GM12878 (cell line): ENCODE data around the gene MSI2. TPM values are rescaled to one million over a fixed set of nuclear protein-coding genes. Genes with fewer than 3 reads are reported as not detected.

Experiments used
- ATAC-seq: fragments of 200-7000 bp; cut with Tn5 transposase; 3 replicates; pipeline ENCODE4 v1.9.1; 2020; ENCODE audit warnings: mild to moderate bottlenecking, moderate library complexity
- BruUV-seq: library from RNA; stranded (reverse); fragments of 400-500 nt; replicated peaks from 2 replicates; lab custom pipeline; 2021; lab: Mats Ljungman, UMichigan
- CTCF ChIA-PET: fragments of 300-600 bp; sonication (Branson Sonifier 250); formaldehyde crosslinking; extraction: SDS; loops from one replicate; lab custom pipeline; 2021; ENCODE audit warnings: inconsistent platforms; lab: Yijun Ruan, JAX
- POLR2A ChIA-PET: fragments of 350-600 bp; formaldehyde crosslinking; extraction: SDS; loops from one replicate; lab custom pipeline; 2021; ENCODE audit warnings: inconsistent platforms; lab: Charles Lee
- RAD21 ChIA-PET: fragments of 300-600 bp; sonication (Branson Sonifier 250); formaldehyde crosslinking; loops from one replicate; lab custom pipeline; 2023; ENCODE audit warnings: antibody characterized with exemption; ENCODE audit not compliant: unreplicated experiment; lab: Charles Lee
- SMC1A ChIA-PET: fragments of 300-600 bp; sonication (Branson Sonifier 250); formaldehyde crosslinking; loops from one replicate; lab custom pipeline; 2023; ENCODE audit not compliant: unreplicated experiment, uncharacterized antibody; lab: Charles Lee
- DNase-seq: peaks from one replicate; pipeline ENCODE4 v3.0.0-alpha.2; 2011; ENCODE audit warnings: low read depth, low spot score
- FAIRE-seq: peaks from 3 replicates; lab custom pipeline; 2011; peaks lifted over from hg19 to GRCh38; lab: Jason Lieb, UNC
- H2AFZ ChIP-seq: 2 replicates; pipeline ENCODE4 v1.6.0; 2011; ENCODE audit warnings: low read depth, low read length, control low read depth; ENCODE audit not compliant: control insufficient read depth
- H3K27ac ChIP-seq: 2 replicates; pipeline ENCODE4 v1.5.1; 2011; ENCODE audit warnings: control low read depth; ENCODE audit not compliant: control insufficient read depth, insufficient read depth
- H3K27me3 ChIP-seq, 2 experiments: replicated peaks in 1 of 2; 2 replicates each; pipeline versions ENCODE4 v1.6.0 to v1.6.1; 2011; ENCODE audit warnings: low read length in 1 of 2; ENCODE audit not compliant: control insufficient read depth in 2 of 2, insufficient read depth in 2 of 2
- H3K36me3 ChIP-seq, 2 experiments: 2 replicates each; pipeline ENCODE4 v1.5.1; 2011; ENCODE audit warnings: low read length in 1 of 2; ENCODE audit not compliant: control insufficient read depth in 2 of 2, insufficient read depth in 2 of 2
- H3K4me1 ChIP-seq: 2 replicates; pipeline ENCODE4 v1.6.1; 2011; ENCODE audit warnings: mild to moderate bottlenecking, low read length, moderate library complexity, mixed read lengths; ENCODE audit not compliant: control insufficient read depth, insufficient read depth
- H3K4me2 ChIP-seq: 2 replicates; pipeline ENCODE4 v1.6.0; 2011; ENCODE audit warnings: control low read depth; ENCODE audit not compliant: control insufficient read depth, insufficient read depth
- H3K4me3 ChIP-seq: fragments of 200-600 bp; sonication (generic); 2 replicates; pipeline ENCODE4 v1.5.1; 2016
- H3K79me2 ChIP-seq: 2 replicates; pipeline ENCODE4 v1.6.0; 2011; ENCODE audit warnings: low read length; ENCODE audit not compliant: control insufficient read depth, insufficient read depth
- H3K9ac ChIP-seq: 2 replicates; pipeline ENCODE4 v1.8.0; 2011; ENCODE audit warnings: low read length, control low read depth, mixed read lengths; ENCODE audit not compliant: control insufficient read depth, insufficient read depth
- H3K9me3 ChIP-seq: replicated peaks from 3 replicates; pipeline ENCODE4 v1.5.1; 2011; ENCODE audit warnings: mild to moderate bottlenecking, low read length; ENCODE audit not compliant: control insufficient read depth, insufficient read depth
- H4K20me1 ChIP-seq: 2 replicates; pipeline ENCODE4 v1.6.0; 2011; ENCODE audit not compliant: control insufficient read depth, insufficient read depth
- BCLAF1 ChIP-seq: fragments of 450-650 bp; IDR thresholded peaks from 2 replicates; pipeline ENCODE4 v1.6.1; 2017; ENCODE audit warnings: antibody characterized with exemption, mild to moderate bottlenecking, moderate library complexity
- CBFB ChIP-seq: IDR thresholded peaks from 2 replicates; pipeline ENCODE4 v1.6.1; 2016; ENCODE audit warnings: antibody characterized with exemption, low read depth
- E4F1 ChIP-seq: fragments of 450-650 bp; IDR thresholded peaks from 2 replicates; pipeline ENCODE4 v1.6.1; 2018; ENCODE audit warnings: borderline replicate concordance, mild to moderate bottlenecking; ENCODE audit not compliant: partially characterized antibody
- GATAD2B ChIP-seq: fragments of 450-650 bp; conservative IDR thresholded peaks from 2 replicates; pipeline ENCODE4 v1.6.1; 2017; ENCODE audit warnings: low read depth, mild to moderate bottlenecking, moderate library complexity
- MLLT1 ChIP-seq: fragments of 450-650 bp; IDR thresholded peaks from 2 replicates; pipeline ENCODE4 v1.6.1; 2016; ENCODE audit warnings: mild to moderate bottlenecking
- NKRF ChIP-seq: fragments of 450-650 bp; conservative IDR thresholded peaks from 2 replicates; pipeline ENCODE4 v1.6.1; 2017; ENCODE audit warnings: mild to moderate bottlenecking, moderate library complexity
- NRF1 ChIP-seq: conservative IDR thresholded peaks from 2 replicates; pipeline ENCODE4 v1.6.1; 2011; ENCODE audit warnings: mild to moderate bottlenecking, low read depth, low read length, improper control_type of control experiment
- ZBTB11 ChIP-seq: fragments of 450-650 bp; formaldehyde crosslinking; IDR thresholded peaks from 2 replicates; pipeline ENCODE4 v1.5.0; 2022; ENCODE audit warnings: mild to moderate bottlenecking, missing genetic modification characterization
- WGBS: methylation state at CpG from one replicate; pipeline ENCODE4 v1.1.6; 2016; ENCODE audit warnings: low lambda C conversion rate; ENCODE audit not compliant: insufficient replicate concordance, insufficient coverage; ENCODE audit errors: missing lambda C conversion rate; 5-methylcytosine and 5-hydroxymethylcytosine counted together
- in situ Hi-C: fragments of 300-500 bp; cut with MboI; formaldehyde crosslinking; loops from 9 replicates; pipeline ENCODE4 v1.14.3; 2018; ENCODE audit warnings: mixed read lengths
- intact Hi-C: fragments of 100-400 bp; cut with micrococcal nuclease; formaldehyde crosslinking; loops from one replicate; pipeline ENCODE4 v1.14.2; 2022; ENCODE audit not compliant: unreplicated experiment
- polyA plus RNA-seq, 11 experiments: library from polyadenylated mRNA; depleted of rRNA in 4 of 11; unstranded in 6 of 11; stranded (reverse) in 5 of 11; fragments of >200 nt; fragmentation: Nextera tagmentation in 4 of 11; fragmentation: Illumina TruSeq in 1 of 11; extraction: Ambion mirVana in 4 of 11; extraction: Trizol in 1 of 11; gene quantifications; 1 replicate in 1 of 11; 2 replicates in 10 of 11; pipeline versions ENCODE4 v1.2.1 to v1.2.3, GENCODE V29; 2011 to 2016; ENCODE audit warnings: inconsistent platforms in 2 of 11, missing spikeins in 2 of 11, low read depth in 1 of 11
- total RNA-seq, 4 experiments: library from RNA; depleted of rRNA in 3 of 4; stranded (reverse); fragments of >200 nt in 3 of 4; fragmentation: Illumina TruSeq in 1 of 4; extraction: Trizol in 1 of 4; gene quantifications; 2 replicates each; pipeline versions ENCODE4 v1.2.1 to v1.2.3, GENCODE V29; 2013 to 2021

The MSI2 gene
- total and polyA plus RNA-seq, 10 of the 15 experiments (the other 5 are each of a cell fraction or from before 2014, with no cell fraction given) = 6.1 to 76.1 (median 42.0) TPM

- intact Hi-C loops (no loop called here), in situ Hi-C loops (no loop called here)
- Histone ChIP-seq H3K4me1 (peaks cover 50% of the 10 kb centered on the region), H4K20me1 (no peaks in the 10 kb centered on the region), H3K4me2 (no peak overlapping the region), H2AFZ (no peak overlapping the region), H3K27ac (no peak overlapping the region), H3K9me3 (no peaks in the 10 kb centered on the region), H3K36me3 (no peaks in the 10 kb centered on the region; a peak in 2 of 4 replicates), H3K27me3 (no peaks in the 10 kb centered on the region), H3K79me2 (peaks cover 47% of the 10 kb centered on the region), H3K9ac (no peak overlapping the region), H3K4me3 (no peak overlapping the region)
- WGBS = 98% methylated on average over 9 of the region's 9 CpGs
- ChIA-PET POLR2A (interaction anchor here (0.6 kb wide), 1 partner anchor 102 kb away, joined by 3 read pairs; no protein-coding TSS in a partner anchor), RAD21 (interaction anchor here (0.7 to 2.4 kb wide), 2 partner anchors 22 to 78 kb away, joined by 3 to 7 read pairs; no protein-coding TSS in a partner anchor), SMC1A (interaction anchor here (1.1 to 2.4 kb wide), 3 partner anchors 10 to 119 kb away, joined by 3 to 8 read pairs (median 4); no protein-coding TSS in a partner anchor), CTCF (interaction anchor here (0.9 to 1.3 kb wide), 2 partner anchors 118 to 120 kb away, joined by 3 read pairs; no protein-coding TSS in a partner anchor)
- no peak for DNase-seq
- no peak for ATAC-seq
- FAIRE-seq = no peak
- no TSS peak for BruUV-seq
- TF ChIP-seq NRF1 (no peak), NKRF (no peak), E4F1 (no peak), ZBTB11 (CRISPR knock-in tag) (no peak), GATAD2B (no peak), MLLT1 (no peak), BCLAF1 (no peak), CBFB (no peak)
Observed at GRCh38 chr17:57362797-57363556, 106.7 kb downstream of the MSI2 start.
